Astrocyte of the cerebellum (primary cell): ENCODE data around the gene AFF3.

Experiments
- DNase-seq: peaks from one replicate; pipeline ENCODE4 v3.0.0-alpha.2; 2011; ENCODE audit warnings: low read depth
- H3K4me3 ChIP-seq: 2 replicates; pipeline ENCODE4 v1.5.1; 2011; ENCODE audit warnings: mild to moderate bottlenecking, low read depth, low read length, moderate library complexity
- in situ Hi-C: cut with HindIII; loops from 2 replicates; pipeline ENCODE4 v1.10.0; 2017; ENCODE audit warnings: low sequenced_read_pairs
- TF ChIP-seq, protein P1 (sequence below): IDR thresholded peaks from 2 replicates; pipeline ENCODE4 v1.5.1; 2012; ENCODE audit warnings: low read length, low read depth, moderate library complexity, mild to moderate bottlenecking; ENCODE audit errors: missing control alignments

AFF3 gene

DNA sequence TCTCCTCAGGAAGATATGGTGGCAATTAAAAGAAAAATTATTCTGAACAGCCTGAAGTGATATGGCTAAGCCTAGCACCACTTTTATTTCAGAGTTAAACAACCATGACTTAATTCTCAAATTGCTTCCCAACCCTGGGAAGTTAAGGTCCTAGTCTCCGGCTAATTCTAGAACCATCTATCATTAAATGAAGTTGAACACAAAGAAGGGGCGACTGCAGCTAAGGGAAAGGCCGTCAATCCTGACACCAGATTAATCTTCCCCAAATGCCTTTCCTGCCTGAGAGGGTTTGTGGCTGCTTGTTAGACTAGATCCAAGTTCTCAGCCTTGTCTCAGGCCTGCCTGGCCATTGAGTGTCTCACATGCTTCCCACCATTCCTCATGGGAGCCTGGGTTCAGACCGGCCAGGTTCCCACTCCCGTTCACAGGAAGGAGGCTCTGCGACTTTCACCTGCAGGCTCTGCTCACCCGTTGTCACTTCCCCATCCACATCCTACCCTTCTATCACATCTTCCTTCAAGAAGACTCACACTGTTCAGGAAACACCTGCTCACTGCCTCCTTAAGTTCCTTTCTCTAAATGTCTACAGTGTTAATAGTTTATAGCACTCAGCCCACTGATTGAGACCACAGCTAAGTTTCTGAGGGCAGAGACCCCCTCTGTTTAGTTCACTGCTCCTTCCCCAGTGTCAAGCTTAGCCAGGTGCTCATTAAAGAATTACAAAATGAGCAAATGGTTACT, 369.6 kb downstream of the AFF3 start:
- in situ Hi-C loops, result no loop called here
- H3K4me3 ChIP-seq, result no peak overlapping the region
- no peak for DNase-seq
- TF ChIP-seq, protein P1, sequence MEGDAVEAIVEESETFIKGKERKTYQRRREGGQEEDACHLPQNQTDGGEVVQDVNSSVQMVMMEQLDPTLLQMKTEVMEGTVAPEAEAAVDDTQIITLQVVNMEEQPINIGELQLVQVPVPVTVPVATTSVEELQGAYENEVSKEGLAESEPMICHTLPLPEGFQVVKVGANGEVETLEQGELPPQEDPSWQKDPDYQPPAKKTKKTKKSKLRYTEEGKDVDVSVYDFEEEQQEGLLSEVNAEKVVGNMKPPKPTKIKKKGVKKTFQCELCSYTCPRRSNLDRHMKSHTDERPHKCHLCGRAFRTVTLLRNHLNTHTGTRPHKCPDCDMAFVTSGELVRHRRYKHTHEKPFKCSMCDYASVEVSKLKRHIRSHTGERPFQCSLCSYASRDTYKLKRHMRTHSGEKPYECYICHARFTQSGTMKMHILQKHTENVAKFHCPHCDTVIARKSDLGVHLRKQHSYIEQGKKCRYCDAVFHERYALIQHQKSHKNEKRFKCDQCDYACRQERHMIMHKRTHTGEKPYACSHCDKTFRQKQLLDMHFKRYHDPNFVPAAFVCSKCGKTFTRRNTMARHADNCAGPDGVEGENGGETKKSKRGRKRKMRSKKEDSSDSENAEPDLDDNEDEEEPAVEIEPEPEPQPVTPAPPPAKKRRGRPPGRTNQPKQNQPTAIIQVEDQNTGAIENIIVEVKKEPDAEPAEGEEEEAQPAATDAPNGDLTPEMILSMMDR, result no peak

DNA sequence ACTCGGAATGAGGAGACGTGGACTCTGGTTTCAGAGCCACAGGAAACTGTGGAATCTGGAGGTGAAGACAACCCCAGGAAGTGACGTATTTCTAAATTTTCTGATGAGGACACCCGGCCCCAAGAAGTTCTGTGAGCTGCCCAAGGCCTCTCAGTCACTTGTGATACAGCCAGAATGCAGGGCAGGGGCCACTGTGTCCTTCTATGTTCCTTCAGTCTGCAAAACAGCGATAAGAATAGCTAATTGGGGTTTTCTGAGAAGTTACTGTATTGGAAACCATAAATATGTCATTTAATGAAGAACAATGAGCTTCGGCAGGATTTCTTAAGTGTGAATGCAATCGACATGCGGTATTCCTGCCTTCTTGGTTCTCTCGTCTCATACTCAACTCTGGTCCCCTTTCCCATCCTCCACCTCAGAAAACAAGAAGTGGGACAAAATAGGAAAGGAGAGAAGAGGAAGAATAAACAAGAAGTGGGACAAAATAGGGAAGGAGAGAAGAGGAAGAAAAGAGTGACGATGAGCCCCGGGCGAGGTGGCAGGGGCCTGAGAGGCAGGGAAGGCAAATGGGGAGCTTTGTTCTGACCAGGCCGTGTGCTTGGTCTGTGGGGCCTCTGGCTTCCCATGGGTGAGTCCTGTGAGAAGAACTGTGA, 370.6 kb downstream of the AFF3 start:
- in situ Hi-C loops, result no loop called here
- H3K4me3 ChIP-seq, result no peak overlapping the region
- TF ChIP-seq, protein P1, result no peak
- no peak for DNase-seq

DNA sequence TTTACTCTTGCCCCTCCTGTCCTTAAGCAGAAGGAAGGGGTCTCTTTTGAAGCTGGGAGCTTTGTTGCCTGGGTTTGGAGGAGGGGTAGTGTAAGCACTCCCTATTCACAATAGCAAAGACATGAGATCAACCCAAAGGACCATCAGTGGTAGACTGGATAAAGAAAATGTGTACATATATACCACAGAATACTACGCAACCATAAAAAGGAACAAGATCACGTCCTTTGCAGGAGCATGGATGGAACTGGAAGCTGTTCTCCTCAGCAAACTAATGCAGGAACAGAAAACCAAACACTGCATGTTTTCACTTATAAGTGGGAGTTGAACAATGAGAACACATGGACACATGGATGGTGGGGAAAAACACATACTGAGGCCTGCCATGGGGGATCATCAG, 371.5 kb downstream of the AFF3 start:
- in situ Hi-C loops, result no loop called here
- H3K4me3 ChIP-seq, result no peak overlapping the region
- no peak for DNase-seq
- TF ChIP-seq, protein P1, result no peak

DNA sequence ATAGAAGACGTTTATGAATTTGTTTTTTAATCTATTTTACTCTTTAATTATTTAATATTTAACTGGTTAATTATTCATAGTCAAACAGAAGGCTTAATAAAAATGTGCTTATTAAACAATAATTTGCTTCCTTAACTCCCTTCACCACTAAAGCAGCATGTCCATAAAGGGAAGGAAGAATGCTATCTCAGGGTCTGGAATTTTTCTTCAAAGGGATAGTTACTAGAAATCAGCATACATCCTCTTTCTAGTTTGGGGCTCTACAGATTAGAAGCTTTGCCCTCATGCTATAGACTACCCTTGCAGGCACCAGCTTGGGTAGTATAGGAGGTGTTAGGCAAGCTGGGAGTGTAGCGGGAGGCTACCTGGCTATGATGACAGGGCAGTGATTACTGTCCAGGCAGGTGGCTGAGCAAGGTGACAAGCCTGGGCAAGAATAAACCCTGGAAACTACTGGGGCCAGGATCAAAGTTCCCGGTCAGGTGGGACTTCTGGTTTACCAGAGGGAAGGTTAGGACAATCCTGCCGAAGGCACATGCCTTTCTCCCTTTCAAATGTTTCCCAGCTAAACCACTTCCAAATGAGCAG, 376.6 kb downstream of the AFF3 start:
- no peak overlapping the region for H3K4me3 ChIP-seq
- TF ChIP-seq, protein P1, result no peak
- no peak for DNase-seq
- in situ Hi-C loops, result no loop called here

DNA sequence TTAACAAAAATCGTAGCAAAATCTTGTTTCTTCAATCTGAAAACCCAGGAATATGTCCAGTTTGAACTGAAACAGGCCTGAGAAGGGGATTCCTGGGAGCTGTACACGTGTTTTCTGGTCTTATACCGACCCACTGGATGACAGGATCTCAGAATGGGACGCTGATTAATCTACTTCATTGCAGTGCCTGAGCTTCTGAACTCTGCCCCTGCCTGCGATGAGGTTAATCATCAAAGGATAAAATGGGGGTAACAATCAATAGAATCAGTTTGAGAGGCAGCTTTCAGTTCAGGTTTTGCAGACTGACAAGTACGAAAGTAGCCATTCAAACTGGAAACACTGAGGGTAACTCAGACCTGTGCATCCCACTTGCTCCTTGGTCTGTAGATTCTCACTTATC, 378.6 kb downstream of the AFF3 start:
- DNase-seq, result no peak
- H3K4me3 ChIP-seq, result no peak overlapping the region
- in situ Hi-C loops, result no loop called here
- TF ChIP-seq, protein P1, result no peak

DNA sequence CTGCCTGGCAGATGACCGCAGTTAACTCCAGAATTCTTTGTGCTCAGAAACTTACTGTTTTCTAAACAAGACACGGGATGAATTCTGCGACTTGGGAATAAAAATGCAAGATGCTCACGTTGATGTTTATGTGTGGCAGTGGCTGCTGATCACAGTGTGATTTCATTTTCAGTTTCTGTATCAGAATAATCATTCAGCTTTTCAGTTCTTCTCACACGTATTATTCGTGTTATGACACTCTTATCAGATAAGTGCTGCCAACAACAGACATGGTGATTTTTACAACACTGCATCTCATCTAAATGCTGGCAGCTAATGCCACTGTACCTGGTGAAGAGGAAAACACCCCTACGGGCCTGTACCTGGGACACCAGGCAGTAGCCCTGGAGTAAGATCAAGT, 379.7 kb downstream of the AFF3 start:
- TF ChIP-seq, protein P1, result no peak
- DNase-seq, result no peak
- in situ Hi-C loops, result no loop called here
- no peak overlapping the region for H3K4me3 ChIP-seq
